A673 (cell line): ENCODE data around the gene PTN.

Source experiments
- EZH2 ChIP-seq: fragments of 200-600 bp; sonication (generic); IDR thresholded peaks from 2 replicates; pipeline ENCODE4 v1.6.1; 2017; ENCODE audit warnings: borderline replicate concordance, low read depth, mild to moderate bottlenecking, mixed read lengths, antibody characterized with exemption, low read length; ENCODE audit not compliant: poor library complexity, severe bottlenecking
- TF ChIP-seq, protein P1 (sequence below): fragments of 300-800, 200-600 bp; sonication (generic); conservative IDR thresholded peaks from 2 replicates; pipeline ENCODE4 v1.5.1; 2017; ENCODE audit warnings: low read depth, mild to moderate bottlenecking, antibody characterized with exemption, low read length, moderate library complexity, mixed read lengths

DNA sequence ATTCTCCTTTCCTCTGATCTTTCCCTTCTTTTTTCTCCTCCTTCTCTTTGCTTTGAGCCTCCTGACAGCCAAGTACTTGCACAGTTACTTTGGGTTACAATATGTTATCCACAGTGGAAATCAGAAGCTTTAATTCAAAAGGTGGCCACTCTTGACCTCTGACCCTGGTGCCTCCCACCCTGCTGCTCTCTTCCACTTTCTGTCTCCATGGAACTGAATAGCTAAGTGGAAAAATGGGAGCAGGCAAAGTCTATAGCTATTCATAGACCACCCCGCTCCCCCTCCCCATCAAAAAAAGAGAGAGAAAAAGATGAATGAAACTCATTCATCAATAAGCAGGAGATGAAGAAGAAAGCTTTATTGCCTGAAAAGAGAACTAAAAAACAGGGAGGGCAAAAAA lies 39.4 kb downstream of the PTN start:
- TF ChIP-seq, protein P1, sequence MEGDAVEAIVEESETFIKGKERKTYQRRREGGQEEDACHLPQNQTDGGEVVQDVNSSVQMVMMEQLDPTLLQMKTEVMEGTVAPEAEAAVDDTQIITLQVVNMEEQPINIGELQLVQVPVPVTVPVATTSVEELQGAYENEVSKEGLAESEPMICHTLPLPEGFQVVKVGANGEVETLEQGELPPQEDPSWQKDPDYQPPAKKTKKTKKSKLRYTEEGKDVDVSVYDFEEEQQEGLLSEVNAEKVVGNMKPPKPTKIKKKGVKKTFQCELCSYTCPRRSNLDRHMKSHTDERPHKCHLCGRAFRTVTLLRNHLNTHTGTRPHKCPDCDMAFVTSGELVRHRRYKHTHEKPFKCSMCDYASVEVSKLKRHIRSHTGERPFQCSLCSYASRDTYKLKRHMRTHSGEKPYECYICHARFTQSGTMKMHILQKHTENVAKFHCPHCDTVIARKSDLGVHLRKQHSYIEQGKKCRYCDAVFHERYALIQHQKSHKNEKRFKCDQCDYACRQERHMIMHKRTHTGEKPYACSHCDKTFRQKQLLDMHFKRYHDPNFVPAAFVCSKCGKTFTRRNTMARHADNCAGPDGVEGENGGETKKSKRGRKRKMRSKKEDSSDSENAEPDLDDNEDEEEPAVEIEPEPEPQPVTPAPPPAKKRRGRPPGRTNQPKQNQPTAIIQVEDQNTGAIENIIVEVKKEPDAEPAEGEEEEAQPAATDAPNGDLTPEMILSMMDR, result no peak
- TF ChIP-seq EZH2, result no peak
